ENCODE data around the gene YWHAH.

Gene YWHAH

DNA sequence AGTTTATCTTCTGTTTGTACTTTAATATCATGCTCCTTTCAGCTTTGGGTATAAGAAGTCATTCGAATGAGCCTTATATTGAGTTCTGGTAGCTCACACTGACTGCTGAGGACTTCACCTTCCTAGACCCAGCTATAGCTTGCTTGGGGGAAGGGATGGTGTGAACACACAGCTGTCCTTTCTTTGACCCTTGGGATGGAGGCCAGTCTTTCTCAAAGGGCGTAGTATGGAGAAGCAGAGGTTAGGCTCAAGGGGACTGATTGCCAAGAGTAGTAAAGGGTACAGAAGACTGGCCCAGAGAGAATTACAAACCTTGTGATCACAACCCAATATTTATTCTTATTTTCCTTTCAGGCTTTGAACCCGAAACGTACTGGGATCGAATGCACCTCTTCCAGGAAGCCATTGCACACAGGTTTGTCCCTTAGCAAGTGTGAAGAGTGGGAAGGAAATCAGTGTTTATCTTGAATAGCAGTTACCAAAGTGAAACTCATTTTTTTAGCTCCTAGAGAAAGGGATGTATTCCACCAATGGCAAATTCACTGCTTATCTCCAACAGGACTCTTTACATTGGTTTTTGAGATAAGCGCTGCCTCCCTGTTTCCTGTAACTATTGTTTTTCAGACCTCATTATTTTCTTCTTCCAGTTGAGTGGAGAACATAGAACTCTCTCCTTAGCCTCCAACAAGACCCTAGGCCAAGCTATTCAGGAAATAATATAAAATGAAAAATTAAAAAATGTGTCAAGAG, 42.8 kb upstream of the YWHAH start:
- TF ChIP-seq ZFX (IDR thresholded peaks at IDR 0.05): no peak
- TF ChIP-seq, protein P1, sequence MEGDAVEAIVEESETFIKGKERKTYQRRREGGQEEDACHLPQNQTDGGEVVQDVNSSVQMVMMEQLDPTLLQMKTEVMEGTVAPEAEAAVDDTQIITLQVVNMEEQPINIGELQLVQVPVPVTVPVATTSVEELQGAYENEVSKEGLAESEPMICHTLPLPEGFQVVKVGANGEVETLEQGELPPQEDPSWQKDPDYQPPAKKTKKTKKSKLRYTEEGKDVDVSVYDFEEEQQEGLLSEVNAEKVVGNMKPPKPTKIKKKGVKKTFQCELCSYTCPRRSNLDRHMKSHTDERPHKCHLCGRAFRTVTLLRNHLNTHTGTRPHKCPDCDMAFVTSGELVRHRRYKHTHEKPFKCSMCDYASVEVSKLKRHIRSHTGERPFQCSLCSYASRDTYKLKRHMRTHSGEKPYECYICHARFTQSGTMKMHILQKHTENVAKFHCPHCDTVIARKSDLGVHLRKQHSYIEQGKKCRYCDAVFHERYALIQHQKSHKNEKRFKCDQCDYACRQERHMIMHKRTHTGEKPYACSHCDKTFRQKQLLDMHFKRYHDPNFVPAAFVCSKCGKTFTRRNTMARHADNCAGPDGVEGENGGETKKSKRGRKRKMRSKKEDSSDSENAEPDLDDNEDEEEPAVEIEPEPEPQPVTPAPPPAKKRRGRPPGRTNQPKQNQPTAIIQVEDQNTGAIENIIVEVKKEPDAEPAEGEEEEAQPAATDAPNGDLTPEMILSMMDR (conservative IDR thresholded peaks at IDR 0.05): no peak
- no peak overlapping the region for H3K27ac ChIP-seq

DNA sequence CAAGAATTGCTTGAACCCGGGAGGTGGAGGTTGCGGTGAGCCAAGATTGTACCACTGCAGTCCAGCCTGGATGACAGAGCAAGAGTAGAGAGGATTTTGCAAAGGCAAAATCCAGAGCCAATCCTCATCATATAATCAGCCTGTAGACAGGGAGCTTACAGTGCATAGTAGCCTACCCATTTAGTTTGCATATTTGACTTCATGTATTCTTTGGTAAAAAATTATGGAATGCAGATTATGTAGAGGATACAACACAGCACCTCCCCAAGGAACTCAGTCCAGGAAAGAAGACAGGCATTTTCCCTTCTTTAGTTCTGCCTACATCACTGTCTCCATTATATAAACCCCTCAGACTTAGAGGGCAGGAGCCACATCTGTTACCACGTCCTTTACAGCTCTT, 39.7 kb upstream of the YWHAH start:
- TF ChIP-seq ZFX (IDR thresholded peaks at IDR 0.05): no peak
- TF ChIP-seq, protein P1 (conservative IDR thresholded peaks at IDR 0.05): no peak
- H3K27ac ChIP-seq: no peak overlapping the region

DNA sequence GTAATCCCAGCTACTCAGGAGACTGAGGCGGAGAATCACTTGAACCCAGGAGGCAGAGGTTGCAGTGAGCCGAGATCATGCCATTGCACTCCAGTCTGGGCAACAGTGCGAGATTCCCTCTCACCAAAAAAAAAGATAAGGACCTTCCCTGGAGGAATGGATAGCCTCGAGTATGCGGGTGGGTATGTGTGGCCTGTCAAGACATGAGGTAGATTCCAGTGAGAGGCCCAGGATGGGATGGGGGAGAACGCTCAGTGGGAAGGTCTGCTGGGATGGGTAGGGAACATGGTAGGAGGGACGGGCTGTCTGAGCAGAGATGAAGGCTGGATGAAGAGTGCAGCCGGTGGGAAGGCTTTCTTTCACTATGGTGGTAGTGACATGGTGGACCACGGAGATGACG, 39.0 kb upstream of the YWHAH start:
- H3K27ac ChIP-seq: no peak overlapping the region
- no peak for TF ChIP-seq ZFX (IDR thresholded peaks at IDR 0.05)
- TF ChIP-seq, protein P1 (conservative IDR thresholded peaks at IDR 0.05): no peak

DNA sequence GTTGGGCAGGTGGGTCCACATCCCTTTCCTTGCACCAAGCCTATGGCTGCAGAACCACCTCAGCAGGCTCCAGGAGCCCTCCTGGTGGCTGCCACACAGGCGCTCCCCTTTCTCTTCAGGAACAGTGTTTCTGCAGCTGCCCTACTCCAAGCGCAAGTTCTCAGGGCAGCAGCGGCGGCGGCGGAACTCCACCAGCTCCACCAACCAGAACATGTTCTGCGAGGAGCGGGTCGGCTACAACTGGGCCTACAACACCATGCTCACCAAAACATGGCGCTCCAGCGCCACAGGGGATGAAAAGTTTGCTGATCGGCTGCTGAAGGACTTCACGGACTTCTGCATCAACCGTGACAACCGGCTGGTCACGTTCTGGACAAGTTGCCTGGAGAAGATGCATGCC, 38.2 kb upstream of the YWHAH start:
- no peak overlapping the region for H3K27ac ChIP-seq
- TF ChIP-seq, protein P1 (conservative IDR thresholded peaks at IDR 0.05): no peak
- no peak for TF ChIP-seq ZFX (IDR thresholded peaks at IDR 0.05)

DNA sequence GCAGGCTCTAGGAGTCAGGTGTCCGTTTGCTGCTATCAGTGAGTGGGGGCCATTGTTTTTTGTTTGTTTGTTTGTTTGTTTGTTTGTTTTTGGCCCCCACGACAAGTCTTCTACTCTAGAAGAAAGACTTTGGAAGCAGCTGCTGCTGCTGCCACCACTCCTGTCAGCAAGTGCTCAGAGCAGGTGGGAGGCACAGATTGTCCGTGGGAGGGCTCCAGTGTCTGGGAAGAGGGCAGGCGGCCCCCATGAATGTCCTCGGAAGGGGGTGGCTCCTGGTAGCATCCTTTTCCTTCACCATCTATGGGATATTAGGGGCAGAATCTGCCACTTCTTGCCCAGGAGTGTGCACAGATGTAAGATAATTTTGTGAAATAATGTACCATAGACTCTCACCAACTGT, 37.8 kb upstream of the YWHAH start:
- TF ChIP-seq ZFX (IDR thresholded peaks at IDR 0.05): no peak
- TF ChIP-seq, protein P1 (conservative IDR thresholded peaks at IDR 0.05): no peak

DNA sequence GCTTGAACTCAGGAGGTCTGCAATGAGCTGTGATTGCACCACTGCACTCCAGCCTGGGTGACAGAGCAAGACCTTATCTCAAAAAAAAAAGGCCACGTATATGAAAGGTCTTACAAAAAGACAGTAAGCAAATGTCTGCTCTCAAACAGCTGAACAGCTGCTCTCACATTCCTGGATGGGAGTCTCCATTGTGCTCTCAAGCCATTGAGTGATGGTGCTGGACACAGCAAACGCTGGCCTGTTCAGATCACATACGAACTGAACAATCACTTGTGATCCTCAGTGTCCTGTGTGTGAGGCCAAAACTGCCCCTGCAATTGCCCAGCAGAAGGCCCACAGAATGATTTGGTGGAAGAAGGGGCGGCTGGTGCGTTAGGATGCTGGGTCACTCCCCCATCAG, 34.4 kb upstream of the YWHAH start:
- TF ChIP-seq, protein P1 (conservative IDR thresholded peaks at IDR 0.05): no peak
- TF ChIP-seq ZFX (IDR thresholded peaks at IDR 0.05): no peak

More for the DNA sequence above, 37.8 kb upstream of the YWHAH start:
- no peak overlapping the region for H3K27ac ChIP-seq

DNA sequence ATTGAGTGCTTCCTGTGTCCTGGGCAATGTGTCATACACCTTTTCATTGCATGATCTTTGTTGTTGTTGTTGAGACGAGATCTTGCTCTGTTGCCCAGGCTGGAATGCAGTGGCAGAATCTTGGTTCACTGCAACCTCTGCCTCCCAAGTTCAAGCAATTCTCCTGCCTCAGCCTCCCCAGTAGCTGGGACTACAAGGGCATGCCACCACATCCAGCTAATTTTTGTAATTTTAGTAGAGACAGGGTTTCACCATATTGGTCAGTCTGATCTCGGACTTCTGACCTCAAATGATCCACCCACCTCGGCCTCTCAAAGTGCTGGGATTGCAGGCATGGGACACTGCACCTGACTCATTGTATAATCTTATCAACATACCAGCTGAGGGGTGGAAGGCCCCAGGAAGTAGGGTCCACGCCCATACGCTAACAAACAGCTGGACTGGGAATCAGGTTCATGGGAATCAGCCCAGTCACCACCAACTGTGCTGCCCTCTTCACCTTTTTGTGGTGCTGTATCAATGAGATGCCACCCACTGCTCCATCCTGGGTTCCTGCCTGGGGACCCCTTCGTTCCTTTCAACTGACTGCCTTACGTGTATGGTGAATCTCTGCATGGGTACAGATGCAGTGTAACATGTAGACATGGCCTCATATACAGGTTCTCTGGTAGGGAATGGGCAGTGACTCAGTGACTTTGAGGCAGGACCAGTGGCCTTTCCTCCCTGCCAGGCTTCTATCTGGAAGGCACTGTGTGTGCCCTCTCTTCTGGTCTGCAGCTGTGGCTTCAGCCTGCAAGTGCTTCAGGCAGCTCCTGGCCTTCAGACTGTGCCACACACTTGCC, 32.5 kb upstream of the YWHAH start:
- H3K27ac ChIP-seq: no peak overlapping the region
- TF ChIP-seq ZFX (IDR thresholded peaks at IDR 0.05): no peak
- TF ChIP-seq, protein P1 (conservative IDR thresholded peaks at IDR 0.05): no peak

More for the DNA sequence above, 34.4 kb upstream of the YWHAH start:
- H3K27ac ChIP-seq: no peak overlapping the region

Data from C4-2B (cell line).